ENCODE measurements around the gene ARL2BP.

- TF ChIP-seq CTCF (conservative IDR thresholded peaks at IDR 0.05; ENCODE audit: low read length) = no peak
- no peak for TF ChIP-seq EZH2phosphoT487 (IDR thresholded peaks at IDR 0.05; ENCODE audit: borderline replicate concordance, low read depth, low read length)
Observed at GRCh38 chr16:57262841-57263540, 17.9 kb downstream of the ARL2BP start.

All from OCI-LY7 (cell line).